ENCODE data around the gene PRAMEF5. TPM values are rescaled to one million over a fixed set of nuclear protein-coding genes. Genes with fewer than 3 reads are reported as not detected.
"Not testable (repeated sequence)": the region's sequence is repeated elsewhere in the genome, so short reads cannot be mapped to it uniquely, and the experiment has no call there.

PRAMEF5 gene
- total RNA-seq, 1 experiment from 2014 or later: not detected

GRCh38 chr1:13243536-13244263 is 10.3 kb upstream of the PRAMEF5 start:
- not testable (repeated sequence) for H3K27me3 ChIP-seq (ENCODE audit: low read length); H3K9me2 ChIP-seq (replicated peaks; ENCODE audit: insufficient read depth, low read length); H4K20me1 ChIP-seq (ENCODE audit: insufficient read depth, low read depth, low read length); H3K9me3 ChIP-seq (ENCODE audit: low read length); H3K4me1 ChIP-seq (ENCODE audit: low read length); H3K36me3 ChIP-seq (ENCODE audit: insufficient read depth, low read length); H3K27ac ChIP-seq (ENCODE audit: low read length); H3K4me2 ChIP-seq (ENCODE audit: low read depth, low read length, poor library complexity, severe bottlenecking); H3K79me2 ChIP-seq (ENCODE audit: low read length); H3K9ac ChIP-seq (ENCODE audit: low read length); H3K4me3 ChIP-seq (ENCODE audit: low read length); DNase-seq; H2AFZ ChIP-seq (ENCODE audit: low read length)

DNA sequence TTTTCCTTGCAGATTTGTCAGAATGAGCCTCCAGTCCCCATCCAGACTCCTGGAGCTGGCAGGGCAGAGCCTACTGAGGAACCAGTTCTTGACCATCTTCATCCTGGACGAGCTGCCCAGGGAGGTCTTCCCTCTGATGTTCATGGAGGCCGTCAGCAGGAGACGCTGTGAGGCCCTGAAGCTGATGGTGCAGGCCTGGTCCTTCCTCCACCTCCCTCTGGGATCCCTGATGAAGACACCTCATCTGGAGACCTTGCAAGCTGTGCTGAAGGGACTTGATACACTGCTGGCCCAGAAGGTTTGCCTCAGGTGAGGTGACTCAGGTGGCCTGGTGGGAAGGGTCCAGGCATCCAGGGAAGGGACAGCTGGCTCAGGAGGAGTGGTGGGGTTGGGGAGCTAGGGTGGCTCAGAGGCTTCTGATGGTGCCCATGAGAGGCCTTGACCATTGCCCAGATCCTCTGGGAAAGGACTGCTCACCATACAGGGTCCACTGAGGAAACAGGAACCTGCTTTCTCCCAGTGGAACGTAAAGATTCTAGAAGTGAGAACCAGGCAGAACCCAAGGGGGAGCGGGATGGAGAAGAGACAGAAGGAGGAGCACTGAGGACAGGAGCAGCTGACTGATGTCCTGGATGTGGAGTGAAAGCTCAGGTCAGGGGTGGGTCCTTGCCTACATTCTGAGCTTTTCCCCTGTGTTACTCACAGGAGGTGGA is 8.0 kb upstream of the PRAMEF5 start:
- not testable (repeated sequence) for H3K4me1 ChIP-seq (ENCODE audit: low read length); H4K20me1 ChIP-seq (ENCODE audit: insufficient read depth, low read depth, low read length); H2AFZ ChIP-seq (ENCODE audit: low read length); H3K27me3 ChIP-seq (ENCODE audit: low read length); H3K9me3 ChIP-seq (ENCODE audit: low read length); H3K27ac ChIP-seq (ENCODE audit: low read length); H3K79me2 ChIP-seq (ENCODE audit: low read length); H3K4me3 ChIP-seq (ENCODE audit: low read length); H3K4me2 ChIP-seq (ENCODE audit: low read depth, low read length, poor library complexity, severe bottlenecking); H3K36me3 ChIP-seq (ENCODE audit: insufficient read depth, low read length); H3K9ac ChIP-seq (ENCODE audit: low read length); H3K9me2 ChIP-seq (replicated peaks; ENCODE audit: insufficient read depth, low read length)
- DNase-seq: peak; percentile 39

GRCh38 chr1:13246554-13246871 is 7.5 kb upstream of the PRAMEF5 start:
- not testable (repeated sequence) for H3K9ac ChIP-seq (ENCODE audit: low read length); H3K9me2 ChIP-seq (replicated peaks; ENCODE audit: insufficient read depth, low read length); H3K9me3 ChIP-seq (ENCODE audit: low read length); H3K36me3 ChIP-seq (ENCODE audit: insufficient read depth, low read length); H3K79me2 ChIP-seq (ENCODE audit: low read length); H3K4me1 ChIP-seq (ENCODE audit: low read length); H2AFZ ChIP-seq (ENCODE audit: low read length); H4K20me1 ChIP-seq (ENCODE audit: insufficient read depth, low read depth, low read length); H3K4me3 ChIP-seq (ENCODE audit: low read length); H3K4me2 ChIP-seq (ENCODE audit: low read depth, low read length, poor library complexity, severe bottlenecking); H3K27ac ChIP-seq (ENCODE audit: low read length); H3K27me3 ChIP-seq (ENCODE audit: low read length)
- DNase-seq: peak; percentile 35

GRCh38 chr1:13247122-13247521 is 6.9 kb upstream of the PRAMEF5 start:
- not testable (repeated sequence) for H2AFZ ChIP-seq (ENCODE audit: low read length); DNase-seq; H4K20me1 ChIP-seq (ENCODE audit: insufficient read depth, low read depth, low read length); H3K79me2 ChIP-seq (ENCODE audit: low read length); H3K9ac ChIP-seq (ENCODE audit: low read length); H3K4me3 ChIP-seq (ENCODE audit: low read length); H3K9me3 ChIP-seq (ENCODE audit: low read length); H3K27ac ChIP-seq (ENCODE audit: low read length); H3K9me2 ChIP-seq (replicated peaks; ENCODE audit: insufficient read depth, low read length); H3K27me3 ChIP-seq (ENCODE audit: low read length); H3K4me1 ChIP-seq (ENCODE audit: low read length); H3K36me3 ChIP-seq (ENCODE audit: insufficient read depth, low read length); H3K4me2 ChIP-seq (ENCODE audit: low read depth, low read length, poor library complexity, severe bottlenecking)

GRCh38 chr1:13265124-13265523 is 11.1 kb downstream of the PRAMEF5 start:
- not testable (repeated sequence) for H3K4me1 ChIP-seq (ENCODE audit: low read length); H3K9me2 ChIP-seq (replicated peaks; ENCODE audit: insufficient read depth, low read length); H3K36me3 ChIP-seq (ENCODE audit: insufficient read depth, low read length); H3K27ac ChIP-seq (ENCODE audit: low read length); H3K9me3 ChIP-seq (ENCODE audit: low read length); H4K20me1 ChIP-seq (ENCODE audit: insufficient read depth, low read depth, low read length); H3K9ac ChIP-seq (ENCODE audit: low read length); H3K4me2 ChIP-seq (ENCODE audit: low read depth, low read length, poor library complexity, severe bottlenecking); H3K27me3 ChIP-seq (ENCODE audit: low read length); DNase-seq; H3K4me3 ChIP-seq (ENCODE audit: low read length); H3K79me2 ChIP-seq (ENCODE audit: low read length); H2AFZ ChIP-seq (ENCODE audit: low read length)

DNA sequence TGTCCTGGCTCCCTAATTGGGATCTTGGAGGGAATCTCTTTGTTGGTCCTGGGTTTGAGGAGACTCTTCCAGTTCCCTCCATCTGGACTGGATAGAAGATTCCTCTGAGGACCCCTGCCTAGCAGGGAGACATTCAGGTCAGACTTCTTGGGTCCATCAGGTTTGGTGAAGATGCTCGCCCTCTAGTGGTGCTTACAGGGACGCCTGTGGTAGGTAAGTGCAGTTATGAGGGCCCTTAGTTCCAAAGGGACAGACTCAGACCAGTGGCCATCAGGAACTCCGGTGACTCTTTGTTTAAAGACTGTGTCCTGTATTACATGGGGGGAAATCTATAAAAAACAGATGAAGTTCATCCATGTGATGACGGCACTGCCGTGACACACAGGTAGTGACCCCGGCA is 23.0 kb downstream of the PRAMEF5 start:
- H3K4me1 ChIP-seq (ENCODE audit: low read length); H3K4me3 ChIP-seq (ENCODE audit: low read length); H3K9me3 ChIP-seq (ENCODE audit: low read length); H3K27me3 ChIP-seq (ENCODE audit: low read length); H3K9ac ChIP-seq (ENCODE audit: low read length); H3K36me3 ChIP-seq (ENCODE audit: insufficient read depth, low read length); H3K27ac ChIP-seq (ENCODE audit: low read length); H3K79me2 ChIP-seq (ENCODE audit: low read length); H4K20me1 ChIP-seq (ENCODE audit: insufficient read depth, low read depth, low read length); H3K9me2 ChIP-seq (replicated peaks; ENCODE audit: insufficient read depth, low read length); H2AFZ ChIP-seq (ENCODE audit: low read length); H3K4me2 ChIP-seq (ENCODE audit: low read depth, low read length, poor library complexity, severe bottlenecking): not testable (repeated sequence)
- DNase-seq: peak; percentile 27

- peak; percentile 44 for DNase-seq
- H3K4me3 ChIP-seq (ENCODE audit: low read length); H3K79me2 ChIP-seq (ENCODE audit: low read length); H3K9ac ChIP-seq (ENCODE audit: low read length); H3K36me3 ChIP-seq (ENCODE audit: insufficient read depth, low read length); H4K20me1 ChIP-seq (ENCODE audit: insufficient read depth, low read depth, low read length); H3K9me2 ChIP-seq (replicated peaks; ENCODE audit: insufficient read depth, low read length); H3K9me3 ChIP-seq (ENCODE audit: low read length); H2AFZ ChIP-seq (ENCODE audit: low read length); H3K27me3 ChIP-seq (ENCODE audit: low read length); H3K27ac ChIP-seq (ENCODE audit: low read length); H3K4me1 ChIP-seq (ENCODE audit: low read length); H3K4me2 ChIP-seq (ENCODE audit: low read depth, low read length, poor library complexity, severe bottlenecking): not testable (repeated sequence)
These were observed 25.6 kb downstream of the PRAMEF5 start for GRCh38 chr1:13279617-13280016.

GRCh38 chr1:13285037-13285436 is 31.0 kb downstream of the PRAMEF5 start, which contains the start of gene PRAMEF8:
Gene PRAMEF8 (minus strand): TSS chr1:13285137. CDS start chr1:13284091, 1,046 bp downstream.
- H3K9ac ChIP-seq (ENCODE audit: low read length); H3K4me2 ChIP-seq (ENCODE audit: low read depth, low read length, poor library complexity, severe bottlenecking); H3K79me2 ChIP-seq (ENCODE audit: low read length); H4K20me1 ChIP-seq (ENCODE audit: insufficient read depth, low read depth, low read length); H3K4me1 ChIP-seq (ENCODE audit: low read length); DNase-seq; H3K9me3 ChIP-seq (ENCODE audit: low read length); H3K27me3 ChIP-seq (ENCODE audit: low read length); H3K4me3 ChIP-seq (ENCODE audit: low read length); H3K27ac ChIP-seq (ENCODE audit: low read length); H3K9me2 ChIP-seq (replicated peaks; ENCODE audit: insufficient read depth, low read length); H2AFZ ChIP-seq (ENCODE audit: low read length); H3K36me3 ChIP-seq (ENCODE audit: insufficient read depth, low read length): not testable (repeated sequence)
